Transverse colon (tissue), 4 donors: Measurements from ENCODE around the gene PCDHA1. TPM values are rescaled to one million over a fixed set of nuclear protein-coding genes. Genes with fewer than 3 reads are reported as not detected.

Experiments
- DNase-seq: peaks from one replicate; pipeline ENCODE4 v3.0.0-alpha.2; 2019
- H3K27ac ChIP-seq, 4 donors: fragments of 200-600 bp; sonication (generic); 2 replicates each; pipeline ENCODE4 v1.5.1; 2016 to 2018; ENCODE audit warnings: inconsistent platforms in 4 of 4
- H3K27me3 ChIP-seq: fragments of 200-600 bp; sonication (generic); 2 replicates; pipeline ENCODE4 v1.5.1; 2017; ENCODE audit warnings: inconsistent platforms
- H3K36me3 ChIP-seq, 4 donors: fragments of 200-600 bp; sonication (generic); 2 replicates each; pipeline ENCODE4 v1.5.1; 2017 to 2019; ENCODE audit warnings: inconsistent platforms in 4 of 4
- H3K4me1 ChIP-seq, 4 donors: fragments of 200-600 bp; sonication (generic); 2 replicates each; pipeline ENCODE4 v1.5.1; 2017 to 2020; ENCODE audit warnings: inconsistent platforms in 4 of 4
- H3K4me3 ChIP-seq, 4 donors: fragments of 200-600 bp; sonication (generic); 1 replicate in 1 of 4; 2 replicates in 3 of 4; pipeline versions ENCODE4 v1.5.1 to v1.6.1; 2017 to 2019; ENCODE audit warnings: inconsistent platforms in 4 of 4
- H3K9me3 ChIP-seq, 2 donors: fragments of 200-600 bp; sonication (generic); 2 replicates each; pipeline ENCODE4 v1.5.1; 2017 to 2019; ENCODE audit warnings: inconsistent platforms in 2 of 2
- EP300 ChIP-seq: sonication (generic); formaldehyde crosslinking; IDR thresholded peaks from one replicate; pipeline ENCODE4 v1.6.1; 2017; ENCODE audit warnings: antibody characterized with exemption, low read depth
- POLR2A ChIP-seq: fragments of 450-650 bp; IDR thresholded peaks from one replicate; pipeline ENCODE4 v1.6.1; 2016; ENCODE audit warnings: antibody characterized with exemption, mild to moderate bottlenecking, moderate library complexity
- POLR2AphosphoS5 ChIP-seq, 3 donors: sonication (generic); formaldehyde crosslinking; IDR thresholded peaks; one replicate each; pipeline ENCODE4 v1.6.1; 2016; ENCODE audit warnings: antibody characterized with exemption in 3 of 3
- WGBS, 2 donors: methylation state at CpG; one replicate each; pipeline ENCODE4 v1.1.5; 2018; ENCODE audit warnings: low coverage in 1 of 2; 5-methylcytosine and 5-hydroxymethylcytosine counted together
- in situ Hi-C, 4 donors: fragments of 200-750 bp; cut with MboI; loops; one replicate each; pipeline versions ENCODE4 v1.15.0 to v1.15.1; 2017; ENCODE audit warnings: low sequenced_read_pairs in 3 of 4, low pct_ligation_motif_present in 1 of 4, low pct_unique_long_range_greater_than_20kb in 1 of 4
- intact Hi-C: fragments of 100-400 bp; cut with DNase I; formaldehyde crosslinking; loops from one replicate; pipeline ENCODE4 v1.15.1; 2023; ENCODE audit warnings: low total_unique reads
- total RNA-seq, 4 donors: library from RNA; depleted of rRNA; stranded (reverse); fragments of >200 nt; gene quantifications; one replicate each; pipeline ENCODE4 v1.1.0, GENCODE V29; 2016
- TF ChIP-seq, protein P1 (sequence below), 5 experiments: fragments of 200-600 bp in 3 of 5; fragments of 450-650 bp in 2 of 5; sonication (generic) in 3 of 5; IDR thresholded peaks; 1 replicate in 2 of 5; 2 replicates in 3 of 5; pipeline ENCODE4 v1.5.1; 2016 to 2017; ENCODE audit warnings: antibody characterized with exemption in 5 of 5, inconsistent platforms in 3 of 5, mild to moderate bottlenecking in 2 of 5, moderate library complexity in 1 of 5

The PCDHA1 gene
- total RNA-seq, 4 donors from 2014 or later: 0.14 TPM; not detected in 3

DNA sequence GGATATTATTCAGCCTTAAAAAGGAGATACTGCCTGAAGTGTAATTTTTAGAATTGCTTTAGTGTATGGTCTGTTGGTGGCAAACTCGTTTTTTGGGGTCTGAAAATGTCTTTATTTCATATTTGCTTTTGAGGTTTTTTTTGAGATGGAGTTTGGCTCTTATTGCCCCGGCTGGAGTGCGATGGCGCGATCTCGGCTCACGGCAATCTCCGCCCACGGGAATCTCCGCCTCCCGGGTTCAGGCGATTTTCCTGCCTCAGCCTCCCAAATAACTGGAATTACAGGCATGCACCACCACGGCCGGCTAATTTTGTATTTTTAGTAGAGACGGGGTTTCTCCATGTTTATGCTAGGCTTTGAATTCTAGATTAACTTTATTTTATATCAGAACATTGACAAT is 245.1 kb downstream of the PCDHA1 start:
- Histone ChIP-seq H3K4me1 (no peaks in the 10 kb centered on the region), H3K9me3 (no peaks in the 10 kb centered on the region), H3K27me3 (no peaks in the 10 kb centered on the region), H3K36me3 (no peaks in the 10 kb centered on the region), H3K27ac (no peak overlapping the region), H3K4me3 (no peak overlapping the region)
- intact Hi-C loops (no loop called here), in situ Hi-C loops (no loop called here)
- no peak for TF ChIP-seq POLR2AphosphoS5 (IDR thresholded peaks at IDR 0.05)
- TF ChIP-seq EP300: no peak
- TF ChIP-seq POLR2A: no peak
- TF ChIP-seq, protein P1, sequence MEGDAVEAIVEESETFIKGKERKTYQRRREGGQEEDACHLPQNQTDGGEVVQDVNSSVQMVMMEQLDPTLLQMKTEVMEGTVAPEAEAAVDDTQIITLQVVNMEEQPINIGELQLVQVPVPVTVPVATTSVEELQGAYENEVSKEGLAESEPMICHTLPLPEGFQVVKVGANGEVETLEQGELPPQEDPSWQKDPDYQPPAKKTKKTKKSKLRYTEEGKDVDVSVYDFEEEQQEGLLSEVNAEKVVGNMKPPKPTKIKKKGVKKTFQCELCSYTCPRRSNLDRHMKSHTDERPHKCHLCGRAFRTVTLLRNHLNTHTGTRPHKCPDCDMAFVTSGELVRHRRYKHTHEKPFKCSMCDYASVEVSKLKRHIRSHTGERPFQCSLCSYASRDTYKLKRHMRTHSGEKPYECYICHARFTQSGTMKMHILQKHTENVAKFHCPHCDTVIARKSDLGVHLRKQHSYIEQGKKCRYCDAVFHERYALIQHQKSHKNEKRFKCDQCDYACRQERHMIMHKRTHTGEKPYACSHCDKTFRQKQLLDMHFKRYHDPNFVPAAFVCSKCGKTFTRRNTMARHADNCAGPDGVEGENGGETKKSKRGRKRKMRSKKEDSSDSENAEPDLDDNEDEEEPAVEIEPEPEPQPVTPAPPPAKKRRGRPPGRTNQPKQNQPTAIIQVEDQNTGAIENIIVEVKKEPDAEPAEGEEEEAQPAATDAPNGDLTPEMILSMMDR (IDR thresholded peaks at IDR 0.05): no peak
- no peak for DNase-seq
- 83 to 89% methylated on average over 9 to 15 of the region's 15 CpGs for WGBS, 2 donors

DNA sequence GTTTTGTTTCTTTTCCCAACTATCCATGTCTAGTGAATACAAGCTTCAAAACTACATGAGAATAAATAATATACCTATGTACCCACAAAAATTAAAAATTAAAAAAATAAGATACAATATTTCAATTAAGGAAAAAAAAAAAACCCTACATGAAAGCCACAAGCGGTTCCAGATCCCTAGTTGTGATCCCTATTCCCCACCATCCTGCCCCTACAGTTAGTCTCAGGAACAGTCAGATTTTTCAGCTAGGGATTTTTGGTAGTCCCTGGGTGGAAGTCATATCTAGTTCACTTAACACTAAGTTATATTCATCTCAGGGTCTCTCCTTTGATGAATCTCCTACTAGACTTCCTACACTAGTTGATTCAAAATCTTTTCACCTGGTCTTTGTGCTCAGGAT is 246.7 kb downstream of the PCDHA1 start:
- in situ Hi-C loops: no loop called here
- Histone ChIP-seq H3K4me1 (no peaks in the 10 kb centered on the region), H3K27ac (no peak overlapping the region), H3K36me3 (no peaks in the 10 kb centered on the region), H3K27me3 (no peaks in the 10 kb centered on the region), H3K4me3 (no peak overlapping the region), H3K9me3 (no peaks in the 10 kb centered on the region)
- intact Hi-C loops: no loop called here
- TF ChIP-seq POLR2AphosphoS5 (IDR thresholded peaks at IDR 0.05) (no peak), POLR2A (no peak), EP300 (no peak)
- WGBS, 2 donors: 40 to 73% methylated on average over 1 of the region's 1 CpG
- no peak for DNase-seq

DNA sequence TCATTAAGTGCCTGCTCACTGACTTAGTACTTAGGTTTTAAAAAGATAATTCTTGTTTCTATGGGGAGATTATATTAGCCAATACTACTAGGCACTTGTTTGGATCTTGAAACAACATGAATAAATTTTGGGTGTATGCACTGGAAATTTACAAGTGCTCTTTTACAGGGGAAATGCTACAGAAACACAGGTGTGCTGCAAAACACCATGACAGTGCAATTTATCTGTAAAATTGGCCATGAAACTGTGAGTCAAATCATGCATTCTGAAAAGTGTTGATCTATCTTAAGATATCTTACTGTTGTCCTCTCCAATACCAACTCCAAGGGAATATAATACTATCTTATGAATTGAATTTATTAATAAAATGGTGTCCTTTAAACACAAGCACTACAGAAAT is 253.1 kb downstream of the PCDHA1 start:
- no peak overlapping the region for H3K27ac ChIP-seq
- no peak for DNase-seq
- H3K9me3 ChIP-seq: no peaks in the 10 kb centered on the region
- no peaks in the 10 kb centered on the region for H3K27me3 ChIP-seq
- intact Hi-C loops: no loop called here
- no peak overlapping the region for H3K4me3 ChIP-seq
- TF ChIP-seq EP300 (no peak), POLR2A (no peak), POLR2AphosphoS5 (IDR thresholded peaks at IDR 0.05) (no peak)
- TF ChIP-seq, protein P1 (IDR thresholded peaks at IDR 0.05): no peak
- H3K36me3 ChIP-seq: no peaks in the 10 kb centered on the region
- H3K4me1 ChIP-seq: peaks cover 0 to 4% (median 0%) of the 10 kb centered on the region in 4 donors
- in situ Hi-C loops: no loop called here

DNA sequence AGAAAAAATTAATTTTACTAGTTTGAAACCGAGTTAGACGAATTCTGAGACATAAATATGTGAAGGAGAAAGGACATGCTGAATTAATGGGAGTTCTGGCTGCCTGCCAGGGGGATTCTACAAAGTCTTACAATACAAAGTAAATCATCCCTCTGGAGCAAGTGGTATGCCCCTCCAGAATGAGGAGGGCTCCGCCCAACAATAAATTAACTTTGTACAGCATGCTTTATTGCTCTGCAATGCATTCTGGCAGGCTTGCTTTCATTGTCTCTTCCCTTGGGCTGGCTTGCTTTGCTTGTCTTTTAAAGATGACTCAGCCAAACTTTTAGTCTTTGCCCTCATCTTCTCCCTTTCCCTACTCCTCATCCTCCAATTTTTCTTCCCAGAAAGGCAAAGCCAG is 253.6 kb downstream of the PCDHA1 start:
- intact Hi-C loops: no loop called here
- DNase-seq: no peak
- 30 to 33% methylated on average over 3 of the region's 3 CpGs for WGBS, 2 donors
- H3K4me1 ChIP-seq: peaks cover 0 to 4% (median 0%) of the 10 kb centered on the region in 4 donors
- in situ Hi-C loops: no loop called here
- no peak overlapping the region for H3K27ac ChIP-seq
- TF ChIP-seq EP300 (no peak), POLR2A (no peak)
- no peaks in the 10 kb centered on the region for H3K9me3 ChIP-seq
- H3K4me3 ChIP-seq: no peak overlapping the region
- no peaks in the 10 kb centered on the region for H3K36me3 ChIP-seq
- no peaks in the 10 kb centered on the region for H3K27me3 ChIP-seq

DNA sequence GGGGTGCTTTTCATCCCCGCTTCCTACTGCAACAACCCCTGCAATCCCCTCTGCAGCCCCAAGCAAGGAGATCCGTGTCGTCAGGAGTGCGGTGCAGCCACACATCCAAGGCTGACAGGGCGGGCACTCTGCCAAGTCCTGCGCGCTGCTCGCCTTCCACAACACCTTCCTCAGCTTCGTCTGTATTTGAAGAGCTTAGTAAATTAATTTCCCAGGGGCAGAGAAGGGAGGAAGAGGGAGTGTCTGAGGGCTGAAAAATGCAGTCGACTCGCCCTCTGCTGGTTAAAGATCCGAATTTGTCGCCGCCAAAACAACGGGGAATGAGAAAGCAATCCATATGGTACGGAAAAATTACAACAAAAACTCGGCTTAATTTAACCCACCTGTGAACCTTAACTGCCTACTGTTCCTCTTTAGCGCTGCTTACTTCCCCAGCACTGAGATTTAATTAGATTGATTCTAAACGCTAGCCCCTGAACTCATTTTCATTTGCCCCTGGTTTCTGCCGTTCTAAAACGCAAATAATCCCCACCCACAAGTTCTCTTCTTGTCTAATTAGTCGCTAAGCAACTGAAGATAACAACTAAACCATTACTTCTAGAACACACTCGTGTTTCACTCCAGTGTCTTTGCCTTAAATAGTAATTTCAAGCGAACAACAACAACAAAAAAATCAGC is 254.3 kb downstream of the PCDHA1 start:
- 33% methylated on average over 1 to 24 of the region's 24 CpGs for WGBS, 2 donors
- no peaks in the 10 kb centered on the region for H3K27me3 ChIP-seq
- no peak for TF ChIP-seq EP300
- TF ChIP-seq, protein P1 (IDR thresholded peaks at IDR 0.05): peak in 3 of 5 experiments; percentile 13 to 27 (median 20)
- H3K27ac ChIP-seq: peak overlapping the region in 3 of 4 donors; percentile 6 to 36 (median 31)
- in situ Hi-C loops (no loop called here), intact Hi-C loops (loop anchor here (5.0 kb wide), 1 partner anchor 113 kb away; the partner anchor contains the start of gene PCDHAC1)
- peaks cover 0 to 4% (median 0%) of the 10 kb centered on the region in 4 donors for H3K4me1 ChIP-seq
- peak overlapping the region in 3 of 4 donors; percentile 3 to 29 (median 10) for H3K4me3 ChIP-seq
- no peaks in the 10 kb centered on the region for H3K36me3 ChIP-seq
- H3K9me3 ChIP-seq: no peaks in the 10 kb centered on the region
- no peak for DNase-seq
